Measurements from ENCODE around the gene WDR45B. TPM values are rescaled to one million over a fixed set of nuclear protein-coding genes. Genes with fewer than 3 reads are reported as not detected.

The WDR45B gene
- total RNA-seq, 1 donor from 2014 or later = 74.0 TPM

GRCh38 chr17:82667668-82668000, 19.4 kb upstream of the WDR45B start:
- no peaks in the 10 kb centered on the region for H3K27me3 Mint-ChIP-seq
- peaks cover 16% of the 10 kb centered on the region for H3K4me1 Mint-ChIP-seq (ENCODE audit: unreplicated experiment)
- no peaks in the 10 kb centered on the region for H3K36me3 Mint-ChIP-seq
- no peak for TF ChIP-seq CTCF (conservative IDR thresholded peaks at IDR 0.05)
- no peak for DNase-seq (ENCODE audit: extremely low spot score, unreplicated experiment)
- no peak overlapping the region for H3K27ac Mint-ChIP-seq
- no peak overlapping the region for H3K4me3 Mint-ChIP-seq
- no peaks in the 10 kb centered on the region for H3K9me3 Mint-ChIP-seq

GRCh38 chr17:82666931-82667667, 18.9 kb upstream of the WDR45B start:
- Mint-ChIP-seq H3K36me3 (no peaks in the 10 kb centered on the region), H3K9me3 (no peaks in the 10 kb centered on the region), H3K4me1 (ENCODE audit: unreplicated experiment) (peaks cover 16% of the 10 kb centered on the region), H3K27me3 (no peaks in the 10 kb centered on the region), H3K27ac (no peak overlapping the region), H3K4me3 (no peak overlapping the region)
- no peak for DNase-seq (ENCODE audit: extremely low spot score, unreplicated experiment)
- TF ChIP-seq CTCF (conservative IDR thresholded peaks at IDR 0.05) = no peak

GRCh38 chr17:82665891-82666290, 17.6 kb upstream of the WDR45B start:
- no peaks in the 10 kb centered on the region for H3K27me3 Mint-ChIP-seq
- no peak overlapping the region for H3K4me3 Mint-ChIP-seq
- no peak for TF ChIP-seq CTCF (conservative IDR thresholded peaks at IDR 0.05)
- peaks cover 4% of the 10 kb centered on the region for H3K36me3 Mint-ChIP-seq
- no peaks in the 10 kb centered on the region for H3K9me3 Mint-ChIP-seq
- H3K27ac Mint-ChIP-seq = no peak overlapping the region
- DNase-seq (ENCODE audit: extremely low spot score, unreplicated experiment) = no peak
- H3K4me1 Mint-ChIP-seq (ENCODE audit: unreplicated experiment) = peaks cover 15% of the 10 kb centered on the region

- H3K27me3 Mint-ChIP-seq = no peaks in the 10 kb centered on the region
- H3K4me3 Mint-ChIP-seq = no peak overlapping the region
- DNase-seq (ENCODE audit: extremely low spot score, unreplicated experiment) = no peak
- no peaks in the 10 kb centered on the region for H3K9me3 Mint-ChIP-seq
- peaks cover 12% of the 10 kb centered on the region for H3K4me1 Mint-ChIP-seq (ENCODE audit: unreplicated experiment)
- H3K36me3 Mint-ChIP-seq = peaks cover 7% of the 10 kb centered on the region
- TF ChIP-seq CTCF (conservative IDR thresholded peaks at IDR 0.05) = no peak
- H3K27ac Mint-ChIP-seq = peak overlapping the region; percentile 46
These were observed 17.0 kb upstream of the WDR45B start for GRCh38 chr17:82665217-82665616.

- Mint-ChIP-seq H3K27ac (peak overlapping the region; percentile 46), H3K36me3 (peaks cover 7% of the 10 kb centered on the region), H3K4me1 (ENCODE audit: unreplicated experiment) (peaks cover 12% of the 10 kb centered on the region), H3K4me3 (no peak overlapping the region), H3K9me3 (no peaks in the 10 kb centered on the region), H3K27me3 (no peaks in the 10 kb centered on the region)
- TF ChIP-seq CTCF (conservative IDR thresholded peaks at IDR 0.05) = no peak
- no peak for DNase-seq (ENCODE audit: extremely low spot score, unreplicated experiment)
These were observed 16.5 kb upstream of the WDR45B start for GRCh38 chr17:82664701-82665182.

Data from type B pancreatic cell (in vitro differentiated cells).